HCEC 1CT (cell line): Measurements from ENCODE around the gene MEX3B.
"Not testable (repeated sequence)": the region's sequence is repeated elsewhere in the genome, so short reads cannot be mapped to it uniquely, and the experiment has no call there.

ENCODE experiments used
- DNase-seq: peaks from one replicate; pipeline ENCODE4 v3.0.0-alpha.2; 2017

MEX3B gene

DNA sequence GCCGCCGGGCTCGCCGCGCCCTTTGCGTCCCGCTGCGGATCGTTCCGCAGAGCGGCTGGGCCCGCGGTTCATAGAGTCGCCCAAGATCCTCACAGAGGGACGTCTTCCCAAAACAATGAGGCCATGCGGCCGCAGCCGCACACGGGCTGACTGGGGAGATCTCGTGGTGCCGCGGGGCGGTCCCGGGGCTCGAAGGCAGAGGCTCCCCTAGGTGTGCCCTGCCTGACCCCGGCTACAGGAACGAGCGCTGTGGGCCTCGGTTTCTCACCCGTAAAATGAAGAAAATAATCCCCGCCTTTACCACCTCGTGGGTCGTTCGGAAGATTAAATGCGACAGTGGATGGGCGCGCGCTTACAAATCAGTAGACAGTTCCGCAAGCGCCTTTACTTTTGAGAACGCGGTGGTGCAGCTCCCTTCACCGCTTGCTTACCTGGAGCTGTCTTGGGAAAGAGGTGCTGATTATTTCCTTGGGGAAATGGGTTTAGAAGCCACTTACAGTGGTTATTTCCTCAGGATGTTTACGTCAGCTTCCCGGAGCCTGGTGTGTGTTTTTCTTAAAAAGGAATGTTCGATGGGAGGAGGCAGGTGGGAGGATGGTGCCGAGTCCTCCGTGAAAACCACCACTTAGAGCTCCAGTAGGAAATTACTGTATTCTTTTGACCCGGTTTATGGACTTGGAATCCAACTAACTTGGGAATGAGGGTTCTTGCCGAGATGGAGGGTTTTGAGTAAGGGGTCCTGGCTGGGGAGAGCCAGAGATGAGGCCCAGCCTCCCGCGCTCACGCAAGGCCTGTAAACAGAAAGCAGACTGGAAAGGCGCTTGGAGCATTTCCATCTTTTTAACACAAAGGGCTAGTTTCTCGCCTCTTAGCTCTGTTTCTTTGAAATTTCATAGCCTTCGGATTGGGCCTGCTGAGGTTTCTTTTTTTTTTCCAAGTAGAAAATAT is 1.9 kb upstream of the MEX3B start:
- no peak for DNase-seq

GRCh38 chr15:82046666-82047452 is 1.0 kb upstream of the MEX3B start:
- peak; percentile 83 for DNase-seq

DNA sequence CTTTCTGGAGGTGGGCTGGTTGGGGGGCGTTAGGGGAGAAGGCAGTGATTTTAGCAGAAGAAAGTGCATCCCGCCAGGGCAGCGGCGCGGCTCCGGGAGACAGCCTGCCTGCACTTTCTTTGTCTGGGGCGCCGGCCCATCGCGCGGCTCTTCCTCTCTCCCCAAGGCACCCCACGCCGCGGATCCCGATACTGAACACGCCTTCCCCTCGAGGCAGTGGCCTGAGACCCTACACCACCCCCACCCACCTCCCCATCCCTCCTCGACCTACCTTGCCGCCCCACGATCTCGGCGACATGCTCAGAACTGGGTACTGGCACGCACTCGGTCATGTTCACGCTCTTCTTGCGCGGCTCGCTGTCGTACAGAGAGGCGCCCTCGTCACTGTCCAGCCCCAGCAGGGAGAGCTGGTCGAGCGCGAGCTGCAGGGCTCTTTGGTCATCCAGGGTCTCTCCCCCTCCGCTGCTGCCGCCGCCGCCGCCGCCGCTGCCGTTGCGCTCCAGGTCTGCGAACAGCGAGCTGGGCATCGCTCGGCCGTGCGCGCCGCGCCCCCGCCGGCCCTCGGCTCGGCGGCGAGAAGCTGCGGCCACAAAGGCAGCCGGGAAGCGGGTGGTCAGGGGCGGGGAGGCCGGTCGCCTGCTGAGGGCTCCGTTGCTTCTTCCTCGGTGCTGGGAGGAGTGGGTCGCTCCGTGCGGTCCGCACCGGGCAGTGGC is 483 bp downstream of the MEX3B start:
- peak; percentile 48 for DNase-seq

DNA sequence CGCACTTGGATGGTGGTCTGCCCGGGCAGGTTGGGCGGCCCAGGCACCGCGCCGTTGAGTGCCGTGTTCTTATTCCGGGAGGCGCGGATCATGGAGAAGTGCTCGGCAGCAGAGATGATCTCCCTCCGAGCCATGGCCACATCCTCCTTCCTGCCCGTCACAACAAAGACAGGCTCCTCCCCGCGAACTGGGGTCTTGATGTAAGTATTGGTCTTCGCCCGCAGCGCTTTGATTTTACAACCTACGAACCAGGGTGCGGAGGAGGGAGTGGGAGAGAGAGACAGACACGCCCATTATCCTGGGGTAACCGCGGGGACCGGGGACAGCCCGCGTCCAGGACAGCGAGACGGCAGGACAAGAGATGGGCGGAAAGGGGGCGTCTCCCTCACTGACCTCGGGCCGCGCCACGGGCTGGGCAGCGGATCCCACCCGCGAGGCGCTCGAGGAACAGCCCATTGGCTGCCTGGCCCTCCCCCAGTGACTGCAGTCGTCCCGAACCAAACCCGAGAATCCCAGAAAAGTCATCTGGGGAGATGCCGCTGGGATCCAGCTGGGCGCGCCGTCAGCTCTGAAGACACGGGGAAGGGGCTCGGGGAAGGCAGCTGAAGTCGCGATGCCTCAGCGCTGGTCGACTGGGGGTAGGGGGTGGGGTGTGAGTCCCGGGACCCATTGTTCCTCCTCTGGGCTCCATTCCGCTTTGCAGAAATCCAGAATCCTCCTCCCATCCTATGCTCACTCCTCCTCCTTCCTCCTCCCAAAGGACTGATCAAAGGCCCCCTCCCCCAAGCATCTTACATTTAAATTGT is 1.2 kb downstream of the MEX3B start:
- DNase-seq, result peak; percentile 49

DNA sequence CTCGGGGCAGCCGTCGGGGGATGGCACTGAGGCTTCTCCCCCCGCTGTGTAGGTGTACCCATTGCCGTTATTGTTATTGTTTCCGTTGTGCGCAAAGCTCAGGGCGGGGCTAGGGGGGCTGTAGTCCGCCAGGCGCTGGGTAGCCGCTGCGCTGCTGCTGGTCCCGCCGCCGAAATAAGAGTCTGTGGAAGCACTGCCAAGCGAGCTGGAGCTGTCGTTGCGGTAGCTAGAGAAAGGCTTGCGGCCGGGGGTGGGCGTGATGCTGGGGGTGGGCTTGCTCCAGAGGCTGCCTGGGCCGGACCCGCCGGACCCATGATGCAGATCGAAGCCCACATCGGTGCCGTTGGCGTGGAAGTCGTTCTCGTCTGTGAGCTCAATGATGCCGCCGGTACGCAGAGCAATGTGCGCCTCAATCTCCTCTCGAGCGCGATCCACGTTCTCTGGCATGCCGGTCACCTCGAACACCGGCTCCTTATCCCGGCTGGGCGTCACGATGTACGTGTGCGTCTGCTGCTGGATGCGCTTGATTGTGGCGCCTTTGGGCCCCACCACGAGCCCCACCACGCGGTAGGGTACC is 1.9 kb downstream of the MEX3B start:
- DNase-seq, result peak; percentile 11

GRCh38 chr15:82043130-82043673 is 2.6 kb downstream of the MEX3B start:
- DNase-seq, result no peak

DNA sequence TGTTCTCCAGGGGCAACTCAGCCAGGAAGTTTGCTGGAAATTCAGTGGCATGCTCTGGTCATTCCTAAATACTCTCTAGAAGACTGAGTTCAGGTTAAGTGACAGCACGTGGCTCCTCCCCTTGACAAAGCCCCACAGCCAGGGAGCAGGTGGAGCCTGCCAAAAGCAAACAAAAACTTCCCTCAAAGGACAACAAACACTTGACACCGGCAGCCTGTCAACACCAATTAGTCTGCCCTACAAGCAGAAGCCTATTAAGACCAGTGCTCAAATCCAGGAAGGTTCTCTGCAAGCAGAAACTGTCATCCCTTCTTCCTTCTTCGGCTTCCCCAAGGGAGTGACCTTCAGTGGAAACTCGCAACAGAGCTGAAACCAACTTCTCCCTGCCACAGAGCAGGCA is 5.0 kb downstream of the MEX3B start:
- no peak for DNase-seq

- no peak for DNase-seq
These were observed 5.4 kb downstream of the MEX3B start for GRCh38 chr15:82040390-82040789.

DNA sequence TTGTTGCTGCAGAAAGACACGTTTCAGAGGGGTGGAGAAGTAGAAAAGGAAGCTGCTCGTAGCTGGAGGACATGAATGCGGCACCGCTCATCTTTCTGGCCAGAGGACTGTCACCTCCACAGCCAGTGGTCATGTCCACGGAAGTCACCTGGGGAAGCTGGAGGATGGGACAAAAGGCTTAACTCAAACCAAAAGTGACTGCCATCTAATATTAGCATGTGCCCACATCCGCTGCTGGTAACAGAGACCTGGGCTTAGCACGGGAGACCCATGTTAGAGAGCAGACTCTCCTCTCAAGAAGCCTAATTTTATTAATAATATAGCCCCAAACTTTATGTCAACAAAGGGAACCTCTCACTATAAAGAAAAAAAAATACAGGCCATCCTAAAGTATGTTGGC is 5.9 kb downstream of the MEX3B start:
- no peak for DNase-seq

- no peak for DNase-seq
These were observed 9.4 kb downstream of the MEX3B start for GRCh38 chr15:82036461-82036860.

GRCh38 chr15:82031871-82032270 is 13.9 kb downstream of the MEX3B start:
- DNase-seq, result no peak

GRCh38 chr15:82030176-82030575 is 15.6 kb downstream of the MEX3B start:
- DNase-seq, result no peak

GRCh38 chr15:82028163-82028562 is 17.7 kb downstream of the MEX3B start:
- DNase-seq, result not testable (repeated sequence)

- no peak for DNase-seq
These were observed 23.8 kb downstream of the MEX3B start for GRCh38 chr15:82021992-82022391.

- no peak for DNase-seq
These were observed 25.0 kb downstream of the MEX3B start for GRCh38 chr15:82020625-82021394.

GRCh38 chr15:82018201-82018600 is 27.6 kb downstream of the MEX3B start:
- DNase-seq, result no peak

DNA sequence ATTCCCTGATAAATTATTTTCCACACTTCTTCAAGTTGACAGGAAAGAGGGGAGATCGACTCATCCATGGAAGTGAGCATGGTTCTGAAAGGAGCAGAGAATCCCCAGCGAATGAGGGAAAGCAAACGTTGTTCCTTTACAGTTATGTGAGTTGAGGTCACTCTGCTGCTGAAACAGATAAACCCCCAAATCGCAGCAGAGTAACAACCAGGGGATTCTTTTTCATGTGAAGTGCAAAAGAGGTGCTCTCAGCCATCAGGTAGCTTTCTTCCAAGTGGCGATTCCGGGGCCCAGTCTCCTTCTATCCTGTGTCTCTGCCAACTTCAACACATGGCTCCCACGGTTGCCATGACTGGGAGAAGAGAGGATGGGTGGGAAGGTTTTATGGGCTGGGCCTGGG is 28.2 kb downstream of the MEX3B start:
- DNase-seq, result no peak

GRCh38 chr15:82014989-82015388 is 30.8 kb downstream of the MEX3B start:
- no peak for DNase-seq

- no peak for DNase-seq
These were observed 32.9 kb downstream of the MEX3B start for GRCh38 chr15:82012908-82013307.

GRCh38 chr15:82005239-82005638 is 40.6 kb downstream of the MEX3B start:
- no peak for DNase-seq

- no peak for DNase-seq
These were observed 41.9 kb downstream of the MEX3B start for GRCh38 chr15:82003916-82004315.
